Loucy (cell line): ENCODE measurements around the gene RGS11.

Source experiments
- H2AFZ ChIP-seq: fragments of 200-600 bp; sonication (generic); 2 replicates; pipeline ENCODE4 v1.6.0; 2016; ENCODE audit warnings: antibody characterized with exemption, mild to moderate bottlenecking, low read length, moderate library complexity
- H3F3A ChIP-seq: fragments of 200-600 bp; 2 replicates; pipeline ENCODE4 v1.6.0; 2016; ENCODE audit warnings: antibody characterized with exemption, low read depth, mild to moderate bottlenecking
- H3K27me3 ChIP-seq: fragments of 200-600 bp; sonication (generic); 2 replicates; pipeline ENCODE4 v1.6.1; 2014; ENCODE audit warnings: low read length, mild to moderate bottlenecking; ENCODE audit not compliant: insufficient read depth, poor library complexity, severe bottlenecking
- H3K36me3 ChIP-seq: fragments of 200-600 bp; sonication (generic); 2 replicates; pipeline ENCODE4 v1.6.1; 2016; ENCODE audit warnings: low read length; ENCODE audit not compliant: insufficient read depth
- H3K4me1 ChIP-seq: fragments of 200-600 bp; sonication (generic); 2 replicates; pipeline ENCODE4 v1.5.1; 2014; ENCODE audit warnings: low read length, mild to moderate bottlenecking; ENCODE audit not compliant: insufficient read depth, poor library complexity, severe bottlenecking
- H3K4me2 ChIP-seq: fragments of 200-600 bp; sonication (generic); 2 replicates; pipeline ENCODE4 v1.6.0; 2014; ENCODE audit warnings: antibody characterized with exemption, low read length, low read depth, mild to moderate bottlenecking; ENCODE audit not compliant: poor library complexity, severe bottlenecking
- H3K4me3 ChIP-seq: fragments of 200-600 bp; sonication (generic); 2 replicates; pipeline ENCODE4 v1.5.1; 2014; ENCODE audit warnings: low read length, mild to moderate bottlenecking, mixed read lengths; ENCODE audit not compliant: poor library complexity, severe bottlenecking
- H3K79me2 ChIP-seq: fragments of 200-600 bp; sonication (generic); 2 replicates; pipeline ENCODE4 v1.6.1; 2014; ENCODE audit warnings: low read length; ENCODE audit not compliant: insufficient read depth
- H3K9ac ChIP-seq: fragments of 200-600 bp; sonication (generic); 2 replicates; pipeline ENCODE4 v1.6.0; 2014; ENCODE audit warnings: mild to moderate bottlenecking, low read depth, low read length, moderate library complexity; ENCODE audit not compliant: poor library complexity, severe bottlenecking
- H3K9me2 ChIP-seq: fragments of 200-600 bp; sonication (generic); replicated peaks from 2 replicates; pipeline ENCODE4 v1.6.1; 2016; ENCODE audit warnings: low read depth, low read length, mixed read lengths
- H3K9me3 ChIP-seq: fragments of 200-600 bp; sonication (generic); 2 replicates; pipeline ENCODE4 v1.6.1; 2014; ENCODE audit warnings: mild to moderate bottlenecking, antibody characterized with exemption, low read length, low read depth; ENCODE audit not compliant: insufficient read depth
- H4K20me1 ChIP-seq: fragments of 200-600 bp; sonication (generic); 2 replicates; pipeline ENCODE4 v1.6.0; 2014; ENCODE audit warnings: antibody characterized with exemption, low read length, mild to moderate bottlenecking; ENCODE audit not compliant: insufficient read depth, poor library complexity, severe bottlenecking
- EZH2phosphoT487 ChIP-seq: fragments of 200-600 bp; IDR thresholded peaks from 2 replicates; pipeline ENCODE4 v1.6.1; 2018; ENCODE audit warnings: antibody characterized with exemption, mild to moderate bottlenecking, moderate library complexity, borderline replicate concordance
- TF ChIP-seq, protein P1 (sequence below): fragments of 200-600 bp; sonication (generic); conservative IDR thresholded peaks from 2 replicates; pipeline ENCODE4 v1.5.1; 2014; ENCODE audit warnings: mild to moderate bottlenecking, antibody characterized with exemption, low read length

The RGS11 gene

DNA sequence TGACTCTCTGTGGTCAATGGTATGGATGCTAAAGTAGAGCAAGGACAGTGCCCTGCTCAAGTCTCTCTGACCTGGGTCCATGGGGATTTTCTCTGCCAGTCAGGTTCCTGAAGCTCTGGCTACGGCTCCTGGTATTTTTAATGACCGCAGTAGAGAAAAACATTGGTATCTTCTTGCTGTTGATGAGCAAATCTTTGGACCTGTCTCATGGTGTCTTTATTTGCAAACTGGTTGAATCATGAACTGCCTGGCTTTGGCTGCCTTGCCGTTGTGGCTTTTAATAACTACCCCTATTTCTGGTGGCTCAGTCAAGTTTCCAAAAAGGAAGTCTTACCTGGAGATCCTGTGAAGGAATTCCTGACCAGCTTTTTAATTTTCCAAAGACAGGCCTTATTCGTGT is 32.4 kb downstream of the RGS11 start:
- peaks cover 7% of the 10 kb centered on the region for H3K4me1 ChIP-seq
- no peak for TF ChIP-seq EZH2phosphoT487
- TF ChIP-seq, protein P1, sequence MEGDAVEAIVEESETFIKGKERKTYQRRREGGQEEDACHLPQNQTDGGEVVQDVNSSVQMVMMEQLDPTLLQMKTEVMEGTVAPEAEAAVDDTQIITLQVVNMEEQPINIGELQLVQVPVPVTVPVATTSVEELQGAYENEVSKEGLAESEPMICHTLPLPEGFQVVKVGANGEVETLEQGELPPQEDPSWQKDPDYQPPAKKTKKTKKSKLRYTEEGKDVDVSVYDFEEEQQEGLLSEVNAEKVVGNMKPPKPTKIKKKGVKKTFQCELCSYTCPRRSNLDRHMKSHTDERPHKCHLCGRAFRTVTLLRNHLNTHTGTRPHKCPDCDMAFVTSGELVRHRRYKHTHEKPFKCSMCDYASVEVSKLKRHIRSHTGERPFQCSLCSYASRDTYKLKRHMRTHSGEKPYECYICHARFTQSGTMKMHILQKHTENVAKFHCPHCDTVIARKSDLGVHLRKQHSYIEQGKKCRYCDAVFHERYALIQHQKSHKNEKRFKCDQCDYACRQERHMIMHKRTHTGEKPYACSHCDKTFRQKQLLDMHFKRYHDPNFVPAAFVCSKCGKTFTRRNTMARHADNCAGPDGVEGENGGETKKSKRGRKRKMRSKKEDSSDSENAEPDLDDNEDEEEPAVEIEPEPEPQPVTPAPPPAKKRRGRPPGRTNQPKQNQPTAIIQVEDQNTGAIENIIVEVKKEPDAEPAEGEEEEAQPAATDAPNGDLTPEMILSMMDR, result no peak
- no peak overlapping the region for H3K4me3 ChIP-seq
- no peak overlapping the region for H2AFZ ChIP-seq
- H3K4me2 ChIP-seq, result no peak overlapping the region
- H3K9me2 ChIP-seq, result no peaks in the 10 kb centered on the region
- no peaks in the 10 kb centered on the region for H3F3A ChIP-seq
- no peaks in the 10 kb centered on the region for H3K79me2 ChIP-seq
- H3K36me3 ChIP-seq, result no peaks in the 10 kb centered on the region
- H3K27me3 ChIP-seq, result no peaks in the 10 kb centered on the region
- no peak overlapping the region for H3K9ac ChIP-seq
- no peaks in the 10 kb centered on the region for H3K9me3 ChIP-seq
- no peaks in the 10 kb centered on the region for H4K20me1 ChIP-seq

DNA sequence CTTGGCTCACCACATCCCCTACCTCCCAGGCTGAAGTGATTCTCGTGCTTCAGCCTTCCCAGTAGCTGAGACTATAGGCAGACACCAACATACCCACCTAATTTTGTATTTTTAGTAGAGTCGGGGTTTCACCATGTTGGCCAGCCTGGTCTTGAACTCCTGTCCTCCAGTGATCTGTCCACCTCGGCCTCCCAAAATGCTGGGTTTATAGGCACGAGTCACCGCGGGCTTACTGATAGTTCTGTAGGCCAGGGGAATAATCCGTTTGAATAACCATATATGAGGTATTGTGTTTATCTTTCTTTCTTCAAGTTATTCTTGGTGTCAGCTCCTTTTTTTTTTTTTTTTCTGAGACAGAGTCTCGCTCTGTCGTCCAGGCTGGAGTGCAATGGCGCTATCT is 33.5 kb downstream of the RGS11 start:
- Histone ChIP-seq H3F3A (no peaks in the 10 kb centered on the region), H3K9me2 (no peaks in the 10 kb centered on the region), H2AFZ (no peak overlapping the region), H3K4me2 (no peak overlapping the region), H3K9ac (no peak overlapping the region), H3K27me3 (no peaks in the 10 kb centered on the region), H4K20me1 (no peaks in the 10 kb centered on the region), H3K4me1 (peaks cover 7% of the 10 kb centered on the region), H3K4me3 (no peak overlapping the region), H3K36me3 (no peaks in the 10 kb centered on the region), H3K9me3 (no peaks in the 10 kb centered on the region), H3K79me2 (no peaks in the 10 kb centered on the region)
- no peak for TF ChIP-seq EZH2phosphoT487
- TF ChIP-seq, protein P1, result no peak

DNA sequence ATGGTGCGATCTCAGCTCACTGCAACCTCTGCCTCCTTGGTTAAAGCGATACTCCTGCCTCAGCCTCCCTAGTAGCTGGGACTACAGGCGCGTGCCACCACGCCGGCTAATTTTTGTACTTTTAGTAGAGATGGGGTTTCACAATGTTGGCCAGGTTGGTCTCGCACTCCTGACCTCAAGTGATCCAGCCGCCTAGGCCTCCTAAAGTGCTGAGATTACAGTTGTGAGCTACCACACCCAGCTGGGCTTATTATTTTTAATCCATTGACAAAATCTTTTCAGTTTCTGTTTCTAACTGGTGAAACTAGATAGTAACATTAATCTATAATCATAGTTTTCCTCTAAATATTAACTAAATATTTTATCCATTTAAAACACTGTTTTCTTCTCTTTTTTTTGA is 35.2 kb downstream of the RGS11 start:
- Histone ChIP-seq H3K4me3 (no peak overlapping the region), H3K9me2 (no peaks in the 10 kb centered on the region), H2AFZ (no peak overlapping the region), H4K20me1 (peaks cover under 1% of the 10 kb centered on the region), H3K9ac (no peak overlapping the region), H3K4me1 (peaks cover 7% of the 10 kb centered on the region), H3K36me3 (no peaks in the 10 kb centered on the region), H3K79me2 (no peaks in the 10 kb centered on the region), H3K27me3 (no peaks in the 10 kb centered on the region), H3K4me2 (no peak overlapping the region), H3K9me3 (no peaks in the 10 kb centered on the region), H3F3A (no peaks in the 10 kb centered on the region)
- no peak for TF ChIP-seq EZH2phosphoT487
- TF ChIP-seq, protein P1, result no peak
